Measurements from ENCODE around the gene VWA5A.

DNA sequence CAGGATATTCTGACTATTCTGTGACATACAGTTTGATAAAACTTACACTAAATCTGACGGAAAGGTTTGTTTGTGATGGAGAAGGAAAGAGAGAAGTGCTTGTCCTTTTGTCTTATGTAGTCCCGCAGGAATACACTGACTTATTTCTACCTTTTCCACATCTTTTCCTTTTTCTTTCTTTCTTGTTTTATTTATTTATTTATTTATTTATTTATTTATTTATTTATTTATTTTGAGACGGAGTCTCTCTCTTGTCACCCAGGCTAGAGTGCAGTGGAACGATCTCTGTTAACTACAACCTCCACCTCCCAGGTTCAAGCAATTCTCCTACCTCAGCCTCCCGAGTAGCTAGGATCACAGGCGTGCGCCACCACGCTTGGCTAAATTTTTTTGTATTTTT, 43.1 kb upstream of the VWA5A start:
- TF ChIP-seq, protein P1, sequence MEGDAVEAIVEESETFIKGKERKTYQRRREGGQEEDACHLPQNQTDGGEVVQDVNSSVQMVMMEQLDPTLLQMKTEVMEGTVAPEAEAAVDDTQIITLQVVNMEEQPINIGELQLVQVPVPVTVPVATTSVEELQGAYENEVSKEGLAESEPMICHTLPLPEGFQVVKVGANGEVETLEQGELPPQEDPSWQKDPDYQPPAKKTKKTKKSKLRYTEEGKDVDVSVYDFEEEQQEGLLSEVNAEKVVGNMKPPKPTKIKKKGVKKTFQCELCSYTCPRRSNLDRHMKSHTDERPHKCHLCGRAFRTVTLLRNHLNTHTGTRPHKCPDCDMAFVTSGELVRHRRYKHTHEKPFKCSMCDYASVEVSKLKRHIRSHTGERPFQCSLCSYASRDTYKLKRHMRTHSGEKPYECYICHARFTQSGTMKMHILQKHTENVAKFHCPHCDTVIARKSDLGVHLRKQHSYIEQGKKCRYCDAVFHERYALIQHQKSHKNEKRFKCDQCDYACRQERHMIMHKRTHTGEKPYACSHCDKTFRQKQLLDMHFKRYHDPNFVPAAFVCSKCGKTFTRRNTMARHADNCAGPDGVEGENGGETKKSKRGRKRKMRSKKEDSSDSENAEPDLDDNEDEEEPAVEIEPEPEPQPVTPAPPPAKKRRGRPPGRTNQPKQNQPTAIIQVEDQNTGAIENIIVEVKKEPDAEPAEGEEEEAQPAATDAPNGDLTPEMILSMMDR (IDR thresholded peaks at IDR 0.05): no peak
- TF ChIP-seq POLR2A (IDR thresholded peaks at IDR 0.05): no peak
